Activated T-helper 2 cell treated with anti-CD3 and anti-CD28 coated beads, Interferon-gamma antibody, Interleukin-2, Interleukin-4, amounts not matched to agents 10 μg/mL and 5 μg/mL and 100 μg/mL, durations not matched to agents 14 hours and 24 hours and 36 hours (primary cell): ENCODE measurements around the gene IFI16. TPM values are rescaled to one million over a fixed set of nuclear protein-coding genes. Genes with fewer than 3 reads are reported as not detected.
"Not testable (repeated sequence)": the region's sequence is repeated elsewhere in the genome, so short reads cannot be mapped to it uniquely, and the experiment has no call there.

Experiments
- DNase-seq: peaks from one replicate; pipeline ENCODE4 v3.0.0; 2021; ENCODE audit warnings: low spot score
- H3K27ac Mint-ChIP-seq: one replicate; pipeline ENCODE4 v1.8.0; 2021; ENCODE audit warnings: mixed read lengths
- H3K27me3 Mint-ChIP-seq: one replicate; pipeline ENCODE4 v1.8.0; 2021; ENCODE audit warnings: low read depth, mixed read lengths
- H3K36me3 Mint-ChIP-seq: one replicate; pipeline ENCODE4 v1.8.0; 2021; ENCODE audit warnings: low read depth, mixed read lengths
- H3K4me1 Mint-ChIP-seq: one replicate; pipeline ENCODE4 v1.8.0; 2021; ENCODE audit warnings: low read depth, mixed read lengths
- H3K4me3 Mint-ChIP-seq: one replicate; pipeline ENCODE4 v1.8.0; 2021; ENCODE audit warnings: low read depth, mild to moderate bottlenecking, moderate library complexity, mixed read lengths
- H3K9me3 Mint-ChIP-seq: one replicate; pipeline ENCODE4 v1.8.0; 2021; ENCODE audit warnings: mixed read lengths
- intact Hi-C: fragments of 100-400 bp; cut with micrococcal nuclease; formaldehyde crosslinking; loops from one replicate; pipeline ENCODE4 v1.15.1; 2023
- total RNA-seq: library from RNA; stranded (reverse); gene quantifications from 2 replicates; pipeline ENCODE4 v1.2.3, GENCODE V29; 2022

IFI16 gene
- total RNA-seq, 1 donor from 2014 or later: 108 TPM

DNA sequence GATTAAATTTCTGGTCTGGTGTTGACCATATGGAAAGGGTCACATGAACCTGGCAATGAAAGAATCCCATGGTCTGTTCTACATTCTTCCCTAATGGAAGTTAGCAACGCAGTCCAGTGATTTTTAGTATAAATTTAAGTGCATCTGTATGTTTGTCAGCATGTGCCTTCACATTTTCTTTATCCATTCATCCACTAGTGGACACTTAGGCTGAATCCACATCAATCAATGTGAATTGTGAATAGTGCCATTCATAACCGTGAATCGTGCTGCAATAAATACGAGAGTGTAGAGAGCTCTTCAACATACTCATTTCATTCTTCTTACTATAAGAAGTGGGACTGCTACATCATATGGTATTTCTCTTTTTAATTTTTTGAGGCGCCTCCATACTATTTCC, 12.7 kb upstream of the IFI16 start:
- intact Hi-C loops: loop anchor here (5.0 kb wide), 2 partner anchors 250 to 795 kb away; no protein-coding TSS in a partner anchor
- H3K4me3 Mint-ChIP-seq: no peak overlapping the region

DNA sequence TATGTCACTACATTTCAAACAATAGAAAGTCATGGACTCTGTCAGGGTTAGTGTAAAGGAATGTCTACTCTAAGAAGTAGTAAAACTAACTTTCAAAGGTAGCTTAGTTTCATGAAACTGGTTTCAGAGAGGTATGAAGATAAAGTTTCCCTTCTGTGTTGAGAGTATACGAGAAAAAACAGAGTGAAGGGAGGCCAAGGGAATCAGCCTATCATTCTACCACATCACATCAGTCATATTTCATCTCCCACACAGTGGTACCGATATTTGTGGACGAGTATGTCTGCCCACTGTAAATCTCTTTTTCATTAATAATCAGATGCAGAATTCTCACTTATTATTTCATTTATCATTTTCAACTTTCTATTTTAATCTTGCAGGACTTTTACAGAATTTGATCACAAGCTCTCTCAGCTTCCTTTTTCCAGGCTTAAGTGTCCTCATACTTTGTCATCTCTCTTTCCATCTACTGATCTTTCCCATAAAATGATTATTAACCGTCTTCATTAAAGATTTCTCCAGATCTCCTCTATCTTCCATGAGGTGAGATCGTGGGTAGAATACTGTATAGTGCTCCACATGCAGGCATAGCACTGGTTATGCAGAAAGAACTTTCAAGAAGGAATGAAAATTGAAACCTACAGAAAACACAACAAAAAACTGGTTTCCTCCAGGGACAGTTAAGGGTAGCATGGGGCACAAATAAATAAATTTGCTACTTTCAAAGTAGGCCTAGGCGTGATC, 11.5 kb upstream of the IFI16 start:
- Mint-ChIP-seq H3K27ac (no peak overlapping the region), H3K4me3 (peak overlapping the region; percentile 43), H3K4me1 (peaks cover 31% of the 10 kb centered on the region), H3K9me3 (peaks cover 20% of the 10 kb centered on the region), H3K36me3 (peaks cover 46% of the 10 kb centered on the region), H3K27me3 (no peaks in the 10 kb centered on the region)
- intact Hi-C loops: loop anchor here (1.0 to 5.0 kb wide), 6 partner anchors 10 to 796 kb away; no protein-coding TSS in a partner anchor
- DNase-seq: no peak

More for the DNA sequence above, 12.7 kb upstream of the IFI16 start:
- Mint-ChIP-seq H3K27ac (no peak overlapping the region), H3K4me1 (peaks cover 31% of the 10 kb centered on the region), H3K9me3 (peaks cover 32% of the 10 kb centered on the region), H3K27me3 (no peaks in the 10 kb centered on the region), H3K36me3 (peaks cover 59% of the 10 kb centered on the region)
- no peak for DNase-seq

DNA sequence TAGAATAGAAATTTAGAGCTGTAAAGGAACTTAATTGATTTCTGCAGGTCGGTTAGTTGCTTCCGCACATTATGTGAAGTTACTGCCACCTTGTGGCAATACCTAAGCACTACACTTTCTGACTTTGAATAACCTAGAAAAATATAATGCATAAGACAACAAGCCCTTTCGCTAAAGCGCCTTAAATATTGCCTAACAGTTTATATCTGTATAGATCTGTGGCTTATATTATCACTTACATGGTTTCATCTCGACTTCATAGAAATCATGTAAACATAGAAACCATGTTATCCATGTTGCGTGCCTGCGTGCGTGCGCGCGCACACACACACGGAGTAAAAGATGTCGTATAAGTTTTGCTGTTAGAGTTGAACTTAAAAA, 10.9 kb upstream of the IFI16 start:
- peak; percentile 33 for DNase-seq
- H3K4me3 Mint-ChIP-seq: peak overlapping the region; percentile 43
- no peak overlapping the region for H3K27ac Mint-ChIP-seq
- H3K4me1 Mint-ChIP-seq: peaks cover 31% of the 10 kb centered on the region
- peaks cover 42% of the 10 kb centered on the region for H3K36me3 Mint-ChIP-seq
- intact Hi-C loops: loop anchor here (1.0 to 5.0 kb wide), 6 partner anchors 10 to 796 kb away; no protein-coding TSS in a partner anchor
- no peaks in the 10 kb centered on the region for H3K27me3 Mint-ChIP-seq
- peaks cover 15% of the 10 kb centered on the region for H3K9me3 Mint-ChIP-seq

DNA sequence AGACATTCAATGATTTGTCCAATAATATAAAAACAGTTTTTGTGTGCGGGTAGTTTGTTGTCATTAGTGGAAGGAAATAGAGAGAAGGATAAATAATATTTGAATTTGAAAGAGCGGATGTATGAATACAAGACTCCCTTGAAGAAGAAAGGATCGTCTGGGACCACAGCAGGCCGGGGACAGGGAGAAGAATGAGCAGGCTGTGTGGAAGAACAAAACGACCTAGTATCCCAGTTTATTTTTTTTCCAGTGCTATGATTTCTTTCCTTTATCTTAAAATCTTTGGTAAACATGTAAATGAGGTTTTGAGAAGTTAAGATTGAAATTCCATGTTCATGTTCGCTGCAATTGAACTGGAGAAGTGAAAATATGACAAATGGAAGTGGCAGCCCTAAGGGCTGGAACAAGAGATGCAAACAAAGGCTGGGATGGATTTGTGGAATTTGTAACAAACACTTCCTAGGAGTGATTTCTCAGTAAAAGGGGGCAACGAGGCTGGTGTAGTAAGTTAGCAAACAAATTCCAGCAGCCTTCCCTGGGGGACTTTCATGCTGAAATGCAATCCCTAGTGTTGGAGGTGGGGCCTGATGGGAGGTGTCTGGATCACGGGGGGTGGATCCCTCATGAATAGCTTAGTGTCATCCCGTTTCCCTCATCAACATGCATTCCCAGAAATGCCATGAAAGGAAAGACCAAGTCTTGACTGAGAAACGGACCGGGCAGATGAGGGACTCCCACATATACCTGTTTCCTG, 10.2 kb upstream of the IFI16 start:
- Mint-ChIP-seq H3K36me3 (peaks cover 38% of the 10 kb centered on the region), H3K9me3 (peaks cover 11% of the 10 kb centered on the region), H3K4me3 (no peak overlapping the region), H3K27ac (no peak overlapping the region), H3K4me1 (peaks cover 32% of the 10 kb centered on the region), H3K27me3 (no peaks in the 10 kb centered on the region)
- intact Hi-C loops: loop anchor here (2.0 to 10.0 kb wide), 4 partner anchors 207 to 1865 kb away; partner anchors contain the start of gene ETV3
- DNase-seq: no peak

DNA sequence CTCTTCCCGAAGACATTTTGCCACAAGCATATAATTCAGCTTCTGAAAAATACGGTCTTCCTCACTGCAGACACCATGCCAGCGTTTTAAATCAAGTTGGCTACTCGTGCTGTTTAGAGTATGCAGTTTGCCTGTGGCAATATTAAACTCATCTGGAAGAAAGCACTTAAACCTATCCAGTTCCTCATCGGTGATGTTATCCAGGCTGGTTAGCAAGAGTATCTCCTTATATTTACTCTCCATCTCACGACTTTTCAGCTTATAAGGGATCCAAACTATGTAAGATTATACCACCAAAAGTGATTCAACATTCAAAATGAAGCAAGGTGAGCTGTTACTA, 9.7 kb upstream of the IFI16 start:
- H3K27ac Mint-ChIP-seq: no peak overlapping the region
- H3K9me3 Mint-ChIP-seq: peaks cover 6% of the 10 kb centered on the region
- no peak for DNase-seq
- H3K4me1 Mint-ChIP-seq: peaks cover 35% of the 10 kb centered on the region
- no peaks in the 10 kb centered on the region for H3K27me3 Mint-ChIP-seq
- intact Hi-C loops: loop anchor here (10.0 kb wide), 1 partner anchor 1865 kb away; the partner anchor contains the start of gene ETV3
- peaks cover 38% of the 10 kb centered on the region for H3K36me3 Mint-ChIP-seq
- no peak overlapping the region for H3K4me3 Mint-ChIP-seq

DNA sequence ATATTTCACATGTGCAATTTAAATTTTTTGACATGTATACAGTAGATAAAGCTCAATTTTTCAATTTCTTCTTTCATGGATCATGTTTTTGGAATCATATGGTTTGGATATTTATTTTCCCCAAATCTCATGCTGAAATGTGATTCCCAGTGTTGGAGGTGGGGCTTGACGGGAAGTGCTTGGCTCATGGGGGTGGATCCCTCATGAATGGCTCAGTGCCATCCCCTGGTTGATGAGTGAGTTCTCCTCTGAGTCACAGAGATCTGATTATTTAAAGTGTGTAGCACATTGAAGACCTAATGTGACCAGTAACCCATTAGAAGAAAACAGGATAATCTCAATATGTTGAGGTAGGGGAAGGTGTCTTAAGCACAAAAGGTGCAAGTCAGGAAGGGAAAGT, 9.1 kb upstream of the IFI16 start:
- Mint-ChIP-seq H3K27me3 (no peaks in the 10 kb centered on the region), H3K4me3 (no peak overlapping the region), H3K27ac (no peak overlapping the region), H3K9me3 (no peaks in the 10 kb centered on the region), H3K36me3 (peaks cover 36% of the 10 kb centered on the region), H3K4me1 (peaks cover 36% of the 10 kb centered on the region)
- no peak for DNase-seq
- intact Hi-C loops: loop anchor here (10.0 kb wide), 1 partner anchor 1866 kb away; the partner anchor contains the start of gene ETV3

DNA sequence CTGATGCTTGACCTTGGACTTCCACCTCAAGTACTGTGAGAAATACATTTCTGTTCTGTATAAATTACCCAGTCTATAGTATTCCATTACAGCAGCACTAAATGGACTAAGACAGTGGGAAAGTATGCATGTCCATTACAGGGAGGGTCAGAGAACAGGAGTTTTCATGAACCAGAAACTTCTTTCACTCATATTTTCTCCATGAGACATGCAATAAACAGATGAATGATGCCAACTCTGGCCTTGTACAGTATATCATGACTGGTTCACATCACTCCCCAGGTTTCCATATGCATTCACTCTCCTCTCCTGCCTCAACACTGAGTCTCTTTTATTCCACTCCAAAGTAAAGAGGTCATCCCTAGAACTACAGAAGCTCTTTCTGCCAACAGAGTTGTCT, 4.5 kb upstream of the IFI16 start:
- peaks cover 47% of the 10 kb centered on the region for H3K4me1 Mint-ChIP-seq
- no peak for DNase-seq
- H3K36me3 Mint-ChIP-seq: peaks cover 51% of the 10 kb centered on the region
- no peaks in the 10 kb centered on the region for H3K9me3 Mint-ChIP-seq
- intact Hi-C loops: loop anchor here (5.0 to 10.0 kb wide), 2 partner anchors 288 to 1870 kb away; partner anchors contain the start of gene ETV3
- peak overlapping the region; percentile 12 for H3K27ac Mint-ChIP-seq
- no peaks in the 10 kb centered on the region for H3K27me3 Mint-ChIP-seq
- no peak overlapping the region for H3K4me3 Mint-ChIP-seq

DNA sequence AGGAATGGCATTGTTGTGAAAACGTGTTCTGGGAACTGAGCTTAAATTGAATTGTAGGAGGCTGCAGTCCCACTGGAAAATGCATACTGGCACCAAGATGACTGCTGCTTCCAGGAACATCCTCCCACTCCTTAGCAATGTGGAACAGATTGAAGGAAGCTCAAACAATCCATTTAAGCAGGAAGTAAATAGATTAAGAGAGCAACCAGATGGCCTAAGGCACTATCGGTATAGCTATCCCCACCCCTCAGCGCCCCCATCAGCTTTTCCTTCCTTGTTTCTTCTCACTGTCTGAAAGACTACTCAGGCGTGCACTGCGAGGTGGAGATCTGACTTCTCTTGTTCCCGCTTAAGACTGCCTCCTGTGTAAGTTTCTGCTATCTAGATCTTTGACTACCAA, 4.0 kb upstream of the IFI16 start:
- DNase-seq: no peak
- H3K27ac Mint-ChIP-seq: peak overlapping the region; percentile 12
- intact Hi-C loops: loop anchor here (5.0 to 10.0 kb wide), 2 partner anchors 288 to 1871 kb away; partner anchors contain the start of gene ETV3
- H3K4me1 Mint-ChIP-seq: peaks cover 45% of the 10 kb centered on the region
- H3K27me3 Mint-ChIP-seq: no peaks in the 10 kb centered on the region
- peaks cover 52% of the 10 kb centered on the region for H3K36me3 Mint-ChIP-seq
- H3K4me3 Mint-ChIP-seq: no peak overlapping the region
- H3K9me3 Mint-ChIP-seq: no peaks in the 10 kb centered on the region

DNA sequence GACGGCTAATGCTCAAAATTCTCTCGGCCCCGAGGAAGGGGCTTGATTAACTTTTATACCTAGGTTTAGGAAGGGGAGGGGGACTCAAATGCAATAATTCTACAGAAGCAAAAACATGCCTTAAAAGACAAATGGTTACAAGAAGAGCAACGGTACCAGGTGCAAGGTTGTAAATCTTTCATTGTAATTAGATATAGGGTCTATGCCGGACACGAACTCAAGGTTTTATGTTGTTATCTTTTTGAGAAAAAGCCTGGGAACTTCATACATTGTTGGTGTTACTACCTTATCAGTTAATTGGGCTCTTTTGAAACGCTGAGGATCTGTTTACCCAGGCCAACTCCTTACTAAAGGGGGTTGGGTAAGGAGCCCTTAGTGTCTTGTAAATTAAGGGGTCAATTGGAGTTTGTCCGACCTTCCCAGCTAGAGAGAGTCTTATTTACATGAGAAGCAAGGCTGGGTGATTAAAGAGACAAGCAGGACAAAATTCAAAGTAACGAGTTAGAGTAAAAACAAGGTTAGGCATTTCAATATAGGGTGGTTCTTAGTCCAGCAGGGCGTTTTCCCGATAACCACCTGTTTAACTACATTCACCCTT, 3.4 kb upstream of the IFI16 start:
- H3K4me3 Mint-ChIP-seq, H3K27me3 Mint-ChIP-seq, H3K9me3 Mint-ChIP-seq, DNase-seq, H3K27ac Mint-ChIP-seq: not testable (repeated sequence)
- intact Hi-C loops: loop anchor here (5.0 to 10.0 kb wide), 2 partner anchors 289 to 1872 kb away; partner anchors contain the start of gene ETV3
- H3K4me1 Mint-ChIP-seq: peaks cover 44% of the 10 kb centered on the region
- peaks cover 54% of the 10 kb centered on the region for H3K36me3 Mint-ChIP-seq

DNA sequence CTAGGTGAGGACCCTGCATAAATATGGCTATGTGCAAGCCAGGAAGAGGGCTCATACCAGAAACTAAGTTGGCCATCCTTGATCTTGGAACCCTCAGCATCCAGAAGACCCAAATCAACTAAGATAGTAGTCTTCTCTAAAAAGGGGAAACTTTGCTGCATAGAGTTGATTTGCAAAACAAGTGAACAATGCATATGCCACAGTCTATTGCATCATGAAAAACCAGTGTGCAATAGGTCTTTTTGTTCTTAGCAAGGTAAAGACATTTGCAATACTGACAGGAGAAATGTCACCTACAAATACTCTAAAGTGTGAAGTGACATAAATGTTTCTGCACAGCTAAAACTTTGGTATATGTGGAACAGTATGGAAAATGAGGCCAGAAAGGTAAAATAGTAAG, 2.0 kb upstream of the IFI16 start:
- peaks cover 66% of the 10 kb centered on the region for H3K36me3 Mint-ChIP-seq
- H3K27ac Mint-ChIP-seq: peak overlapping the region; percentile 78
- H3K9me3 Mint-ChIP-seq: no peaks in the 10 kb centered on the region
- peak overlapping the region; percentile 14 for H3K4me3 Mint-ChIP-seq
- peaks cover 50% of the 10 kb centered on the region for H3K4me1 Mint-ChIP-seq
- intact Hi-C loops: loop anchor here (1.0 to 10.0 kb wide), 7 partner anchors 9 to 1873 kb away; partner anchors contain the start of genes ETV3 and PYHIN1
- DNase-seq: no peak
- H3K27me3 Mint-ChIP-seq: no peaks in the 10 kb centered on the region

DNA sequence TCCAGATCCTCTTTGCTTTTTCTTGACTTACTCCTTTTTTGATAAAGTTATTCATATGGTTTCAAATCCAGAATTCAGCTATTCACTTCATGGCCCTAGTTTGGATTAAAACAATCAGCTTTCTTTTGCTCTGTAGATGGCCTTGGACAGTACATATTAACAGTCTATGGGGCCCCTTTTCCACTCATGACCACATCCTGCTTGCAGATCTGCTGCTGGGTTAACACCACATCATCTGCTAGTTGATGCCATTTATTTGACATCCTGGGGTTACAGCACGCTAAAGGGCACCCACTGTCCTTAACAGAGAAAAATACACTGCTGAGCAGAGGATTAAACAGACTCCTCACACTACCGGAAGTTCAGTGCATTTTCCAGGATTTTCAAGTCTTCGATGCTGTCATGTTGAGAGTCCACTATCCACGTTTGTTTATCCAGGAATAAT, 941 bp upstream of the IFI16 start:
- DNase-seq: peak; percentile 64
- Mint-ChIP-seq H3K36me3 (peaks cover 74% of the 10 kb centered on the region), H3K27me3 (no peaks in the 10 kb centered on the region), H3K4me1 (peaks cover 56% of the 10 kb centered on the region), H3K27ac (peak overlapping the region; percentile 99), H3K9me3 (no peaks in the 10 kb centered on the region), H3K4me3 (peak overlapping the region; percentile 96)
- intact Hi-C loops: loop anchor here (1.0 to 10.0 kb wide), 10 partner anchors 10 to 1874 kb away; partner anchors contain the start of genes ETV3 and PYHIN1

DNA sequence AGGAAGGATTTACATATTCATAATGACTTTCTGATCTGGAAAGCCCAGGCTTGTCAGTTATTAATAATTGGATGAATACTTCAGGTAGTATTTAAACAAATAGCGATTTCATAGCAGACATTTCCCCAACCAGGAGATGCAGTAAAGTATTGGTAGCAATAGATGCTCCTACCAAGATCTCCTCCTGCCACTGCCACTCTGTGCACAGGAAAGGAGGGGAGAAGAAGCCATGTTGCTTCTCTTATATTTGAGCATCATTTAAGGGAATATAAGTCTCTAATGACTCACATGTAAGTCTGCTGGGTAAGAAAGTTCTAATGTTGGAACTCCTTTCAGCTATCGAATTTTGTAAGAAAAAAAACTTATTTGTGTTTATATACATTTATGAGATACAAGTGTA, 420 bp upstream of the IFI16 start:
- no peak for DNase-seq
- peak overlapping the region; percentile 99 for H3K27ac Mint-ChIP-seq
- peaks cover 79% of the 10 kb centered on the region for H3K36me3 Mint-ChIP-seq
- intact Hi-C loops: loop anchor here (1.0 to 10.0 kb wide), 8 partner anchors 40 to 1874 kb away; partner anchors contain the start of genes ETV3 and PYHIN1
- H3K4me3 Mint-ChIP-seq: peak overlapping the region; percentile 96
- H3K27me3 Mint-ChIP-seq: no peaks in the 10 kb centered on the region
- no peaks in the 10 kb centered on the region for H3K9me3 Mint-ChIP-seq
- peaks cover 57% of the 10 kb centered on the region for H3K4me1 Mint-ChIP-seq
